Measurements from ENCODE around the gene ZNRF3. TPM values are rescaled to one million over a fixed set of nuclear protein-coding genes. Genes with fewer than 3 reads are reported as not detected.

Gene ZNRF3
- total RNA-seq, 2 donors from 2014 or later: 5.9 to 12.2 TPM

GRCh38 chr22:28967969-28968368, 84.6 kb downstream of the ZNRF3 start:
- Histone ChIP-seq H3K4me3 (no peak overlapping the region), H3K9me3 (no peaks in the 10 kb centered on the region), H3K27me3 (no peaks in the 10 kb centered on the region), H3K4me1 (peaks cover 6% of the 10 kb centered on the region), H3K36me3 (no peaks in the 10 kb centered on the region), H3K9ac (ENCODE audit: low read depth in 2 of 2, low read length in 2 of 2) (no peak overlapping the region), H3K27ac (no peak overlapping the region)
- intact Hi-C loops (cut with DNase I): no loop called here
- no peak for TF ChIP-seq CTCF (IDR thresholded peaks at IDR 0.05)
- DNase-seq: no peak

- no peaks in the 10 kb centered on the region for H3K36me3 ChIP-seq
- peaks cover 6% of the 10 kb centered on the region for H3K4me1 ChIP-seq
- DNase-seq: no peak
- intact Hi-C loops (cut with DNase I): no loop called here
- H3K9ac ChIP-seq (ENCODE audit: low read depth in 2 of 2, low read length in 2 of 2): no peak overlapping the region
- no peak overlapping the region for H3K27ac ChIP-seq
- TF ChIP-seq CTCF (IDR thresholded peaks at IDR 0.05): no peak
- H3K9me3 ChIP-seq: no peaks in the 10 kb centered on the region
- no peaks in the 10 kb centered on the region for H3K27me3 ChIP-seq
- no peak overlapping the region for H3K4me3 ChIP-seq
Measured at GRCh38 chr22:28969401-28970168, 86.2 kb downstream of the ZNRF3 start.

- Histone ChIP-seq H3K27ac (no peak overlapping the region), H3K27me3 (no peaks in the 10 kb centered on the region), H3K4me3 (no peak overlapping the region), H3K9me3 (no peaks in the 10 kb centered on the region), H3K9ac (ENCODE audit: low read depth in 2 of 2, low read length in 2 of 2) (no peak overlapping the region), H3K36me3 (no peaks in the 10 kb centered on the region), H3K4me1 (no peaks in the 10 kb centered on the region)
- no peak for DNase-seq
- intact Hi-C loops (cut with DNase I): no loop called here
- no peak for TF ChIP-seq CTCF (IDR thresholded peaks at IDR 0.05)
Measured at GRCh38 chr22:28973352-28973751, 90.0 kb downstream of the ZNRF3 start.

- H3K9ac ChIP-seq (ENCODE audit: low read depth in 2 of 2, low read length in 2 of 2): no peak overlapping the region
- no peaks in the 10 kb centered on the region for H3K4me1 ChIP-seq
- H3K36me3 ChIP-seq: no peaks in the 10 kb centered on the region
- H3K27me3 ChIP-seq: no peaks in the 10 kb centered on the region
- H3K4me3 ChIP-seq: no peak overlapping the region
- no peak for DNase-seq
- no peak for TF ChIP-seq CTCF (IDR thresholded peaks at IDR 0.05)
- H3K27ac ChIP-seq: no peak overlapping the region
- intact Hi-C loops (cut with DNase I): no loop called here
- H3K9me3 ChIP-seq: no peaks in the 10 kb centered on the region
Measured at GRCh38 chr22:28977060-28977459, 93.7 kb downstream of the ZNRF3 start.

- Histone ChIP-seq H3K4me3 (no peak overlapping the region), H3K9me3 (no peaks in the 10 kb centered on the region), H3K36me3 (no peaks in the 10 kb centered on the region), H3K27ac (no peak overlapping the region), H3K4me1 (no peaks in the 10 kb centered on the region), H3K9ac (ENCODE audit: low read depth in 2 of 2, low read length in 2 of 2) (no peak overlapping the region), H3K27me3 (no peaks in the 10 kb centered on the region)
- intact Hi-C loops (cut with DNase I): no loop called here
- TF ChIP-seq CTCF (IDR thresholded peaks at IDR 0.05): no peak
- DNase-seq: no peak
Measured at GRCh38 chr22:28977481-28977971, 94.2 kb downstream of the ZNRF3 start.
